NCI-H526 (cell line): ENCODE results near the gene PLXNA2.

Source experiments
- DNase-seq, 2 experiments: peaks; one replicate each; lab custom pipeline; 2025; lab: John Stamatoyannopoulos, UW

The PLXNA2 gene

GRCh38 chr1:208265122-208265469 lies 20.9 kb upstream of the PLXNA2 start:
- DNase-seq = no peak

GRCh38 chr1:208264469-208265121 lies 20.4 kb upstream of the PLXNA2 start:
- DNase-seq = no peak

- no peak for DNase-seq
These were observed 17.7 kb upstream of the PLXNA2 start for GRCh38 chr1:208261874-208262273.

GRCh38 chr1:208258277-208258676 lies 14.1 kb upstream of the PLXNA2 start:
- no peak for DNase-seq

GRCh38 chr1:208257351-208257750 lies 13.2 kb upstream of the PLXNA2 start:
- DNase-seq = no peak

- DNase-seq = no peak
These were observed 12.4 kb upstream of the PLXNA2 start for GRCh38 chr1:208256556-208256955.

GRCh38 chr1:208256091-208256490 lies 11.9 kb upstream of the PLXNA2 start:
- no peak for DNase-seq

GRCh38 chr1:208254862-208255261 lies 10.7 kb upstream of the PLXNA2 start:
- no peak for DNase-seq

GRCh38 chr1:208254376-208254775 lies 10.2 kb upstream of the PLXNA2 start:
- no peak for DNase-seq

- DNase-seq = no peak
These were observed 8.8 kb upstream of the PLXNA2 start for GRCh38 chr1:208252836-208253576.

GRCh38 chr1:208251911-208252835 lies 8.0 kb upstream of the PLXNA2 start:
- DNase-seq = peak in 1 of 2 experiments; percentile 39

- peak in 1 of 2 experiments; percentile 53 for DNase-seq
These were observed 6.8 kb upstream of the PLXNA2 start for GRCh38 chr1:208251015-208251414.

- no peak for DNase-seq
These were observed 6.4 kb upstream of the PLXNA2 start for GRCh38 chr1:208250613-208251012.

- DNase-seq = no peak
These were observed 5.0 kb upstream of the PLXNA2 start for GRCh38 chr1:208248991-208249696.

- DNase-seq = no peak
These were observed 4.2 kb upstream of the PLXNA2 start for GRCh38 chr1:208248307-208248801.

- DNase-seq = no peak
These were observed 3.5 kb upstream of the PLXNA2 start for GRCh38 chr1:208247696-208248095.

GRCh38 chr1:208245185-208245705 lies 1.1 kb upstream of the PLXNA2 start:
- peak; percentile 81 to 92 for DNase-seq

- DNase-seq = peak in 1 of 2 experiments; percentile 56
These were observed 637 bp downstream of the PLXNA2 start for GRCh38 chr1:208243527-208243966.

- peak in 1 of 2 experiments; percentile 56 for DNase-seq
These were observed 1.1 kb downstream of the PLXNA2 start for GRCh38 chr1:208242941-208243526.

GRCh38 chr1:208242146-208242545 lies 2.0 kb downstream of the PLXNA2 start:
- peak in 1 of 2 experiments; percentile 18 for DNase-seq

- peak in 1 of 2 experiments; percentile 20 for DNase-seq
These were observed 2.7 kb downstream of the PLXNA2 start for GRCh38 chr1:208241512-208241911.
